Spleen (tissue), 11 donors: Measurements from ENCODE around the gene LRSAM1. TPM values are rescaled to one million over a fixed set of nuclear protein-coding genes. Genes with fewer than 3 reads are reported as not detected.

Experiments
- DNase-seq: peaks from one replicate; pipeline ENCODE4 v3.0.0-alpha.2; 2020
- H3K27ac ChIP-seq, 8 donors: fragments of 200-600 bp; sonication (generic) in 7 of 8; 1 replicate in 4 of 8; 2 replicates in 4 of 8; pipeline versions ENCODE4 v1.5.0 to v1.8.0; 2016 to 2021; ENCODE audit warnings: inconsistent platforms in 4 of 8, mild to moderate bottlenecking in 4 of 8, moderate library complexity in 1 of 8
- H3K27me3 ChIP-seq, 7 donors: fragments of 200-600 bp; sonication (generic) in 6 of 7; replicated peaks in 1 of 7; 1 replicate in 4 of 7; 2 replicates in 3 of 7; pipeline versions ENCODE4 v1.5.0 to v1.8.0; 2016 to 2021; ENCODE audit warnings: inconsistent platforms in 3 of 7, mild to moderate bottlenecking in 1 of 7
- H3K36me3 ChIP-seq, 6 donors: fragments of 200-600 bp; sonication (generic) in 5 of 6; 1 replicate in 4 of 6; 2 replicates in 2 of 6; pipeline versions ENCODE4 v1.5.0 to v1.8.0; 2016 to 2021; ENCODE audit warnings: inconsistent platforms in 2 of 6
- H3K4me1 ChIP-seq, 6 donors: fragments of 200-600 bp; sonication (generic) in 5 of 6; 1 replicate in 3 of 6; 2 replicates in 3 of 6; pipeline versions ENCODE4 v1.5.0 to v1.8.0; 2016 to 2021; ENCODE audit warnings: inconsistent platforms in 3 of 6
- H3K4me3 ChIP-seq, 8 donors: fragments of 200-600 bp; sonication (generic) in 7 of 8; 1 replicate in 4 of 8; 2 replicates in 4 of 8; pipeline versions ENCODE4 v1.5.0 to v1.8.0; 2016 to 2021; ENCODE audit warnings: inconsistent platforms in 4 of 8, mild to moderate bottlenecking in 4 of 8, moderate library complexity in 2 of 8
- H3K9me3 ChIP-seq, 8 donors: fragments of 200-600 bp; sonication (generic) in 7 of 8; 1 replicate in 4 of 8; 2 replicates in 4 of 8; pipeline versions ENCODE4 v1.5.0 to v1.8.0; 2016 to 2021; ENCODE audit warnings: inconsistent platforms in 4 of 8
- POLR2A ChIP-seq, 3 donors: fragments of 450-650 bp; IDR thresholded peaks; one replicate each; pipeline ENCODE4 v1.5.1; 2017; ENCODE audit warnings: antibody characterized with exemption in 3 of 3, mild to moderate bottlenecking in 1 of 3
- POLR2AphosphoS5 ChIP-seq, 3 donors: sonication (generic); formaldehyde crosslinking; IDR thresholded peaks; one replicate each; pipeline ENCODE4 v1.5.1; 2017; ENCODE audit warnings: antibody characterized with exemption in 3 of 3
- WGBS, 5 donors: extraction: QIAGEN DNeasy Blood & Tissue Kit in 3 of 5; methylation state at CpG; one replicate each; pipeline versions ENCODE4 v1.1.5 to v1.1.7; 2013 to 2018; 5-methylcytosine and 5-hydroxymethylcytosine counted together
- intact Hi-C: fragments of 100-400 bp; cut with DNase I; formaldehyde crosslinking; loops from one replicate; pipeline ENCODE4 v1.15.0; 2023; ENCODE audit warnings: low total_unique reads
- polyA plus RNA-seq, 3 donors: library from polyadenylated mRNA; stranded (reverse); fragments of 200-250 nt; gene quantifications; one replicate each; pipeline ENCODE4 v1.2.1, GENCODE V29; 2013
- total RNA-seq, 7 donors: library from RNA; depleted of rRNA in 3 of 7; stranded (reverse); fragments of >200 nt in 3 of 7; fragmentation: NEBNext Ultra II Directional in 4 of 7; extraction: Animal tissue kit (Norgen Biotek cat#: 25700) in 4 of 7; gene quantifications; one replicate each; pipeline versions ENCODE4 v1.1.0 to v1.2.1, GENCODE V29; 2016 to 2021
- TF ChIP-seq, protein P1 (sequence below), 11 experiments: fragments of 200-600 bp in 7 of 11; fragments of 450-650 bp in 4 of 11; sonication (generic) in 4 of 11; IDR thresholded peaks in 8 of 11; conservative IDR thresholded peaks in 3 of 11; 1 replicate in 7 of 11; 2 replicates in 4 of 11; pipeline versions ENCODE4 v1.4.0 to v1.8.0; 2016 to 2021; ENCODE audit warnings: antibody characterized with exemption in 11 of 11, inconsistent platforms in 4 of 11, mild to moderate bottlenecking in 1 of 11
- donor health status: healthy with polysubstance abuse.
- donor health status: DM: no; HTN: no; CAD: no; lungs with moderate emphysema.
- donor health status: DM: no; HTN: no; CAD: no.
- donor health status: Bipolar disorder and iron deficiency.
- donor health status: healthy.
- donor health status: DM: no; HTN: no; CAD: no.
- donor health status: DM: yes; HTN: yes; CAD: no.

The LRSAM1 gene
- total and polyA plus RNA-seq, 10 donors, result 13.5 to 32.1 (median 25.1) TPM

DNA sequence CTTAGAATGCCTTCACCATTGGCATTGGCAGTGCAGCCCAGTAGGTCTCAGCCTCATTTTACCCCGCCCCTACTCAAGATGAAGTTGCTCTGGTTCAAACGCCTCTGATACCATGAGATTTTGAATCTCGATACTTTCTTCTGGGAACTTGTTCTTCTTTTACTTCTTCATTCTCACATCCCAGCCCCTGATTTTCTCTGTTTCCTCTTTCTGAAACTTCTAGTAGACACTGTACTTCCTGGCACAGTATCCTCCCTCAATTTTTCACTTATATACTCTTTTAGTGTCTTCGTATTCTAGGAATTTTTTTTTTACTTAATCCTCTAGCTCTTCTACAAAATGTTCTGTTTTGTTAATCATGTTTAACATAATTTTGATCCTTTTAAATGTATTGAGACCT is 40.2 kb upstream of the LRSAM1 start:
- DNase-seq, result no peak
- TF ChIP-seq, protein P1, sequence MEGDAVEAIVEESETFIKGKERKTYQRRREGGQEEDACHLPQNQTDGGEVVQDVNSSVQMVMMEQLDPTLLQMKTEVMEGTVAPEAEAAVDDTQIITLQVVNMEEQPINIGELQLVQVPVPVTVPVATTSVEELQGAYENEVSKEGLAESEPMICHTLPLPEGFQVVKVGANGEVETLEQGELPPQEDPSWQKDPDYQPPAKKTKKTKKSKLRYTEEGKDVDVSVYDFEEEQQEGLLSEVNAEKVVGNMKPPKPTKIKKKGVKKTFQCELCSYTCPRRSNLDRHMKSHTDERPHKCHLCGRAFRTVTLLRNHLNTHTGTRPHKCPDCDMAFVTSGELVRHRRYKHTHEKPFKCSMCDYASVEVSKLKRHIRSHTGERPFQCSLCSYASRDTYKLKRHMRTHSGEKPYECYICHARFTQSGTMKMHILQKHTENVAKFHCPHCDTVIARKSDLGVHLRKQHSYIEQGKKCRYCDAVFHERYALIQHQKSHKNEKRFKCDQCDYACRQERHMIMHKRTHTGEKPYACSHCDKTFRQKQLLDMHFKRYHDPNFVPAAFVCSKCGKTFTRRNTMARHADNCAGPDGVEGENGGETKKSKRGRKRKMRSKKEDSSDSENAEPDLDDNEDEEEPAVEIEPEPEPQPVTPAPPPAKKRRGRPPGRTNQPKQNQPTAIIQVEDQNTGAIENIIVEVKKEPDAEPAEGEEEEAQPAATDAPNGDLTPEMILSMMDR (IDR thresholded peaks at IDR 0.05 in 8 of 11, conservative IDR thresholded peaks at IDR 0.05 in 3 of 11), result no peak
- Histone ChIP-seq H3K9me3 (no peaks in the 10 kb centered on the region), H3K36me3 (peaks cover 0 to 18% (median 2%) of the 10 kb centered on the region in 6 donors), H3K4me3 (no peak overlapping the region), H3K27me3 (no peaks in the 10 kb centered on the region), H3K27ac (peak overlapping the region in 4 of 8 donors; percentile 34 to 60 (median 51)), H3K4me1 (peaks cover 0 to 14% (median 0%) of the 10 kb centered on the region in 6 donors)
- 52 to 67% (median 60%) methylated on average over 4 of the region's 4 CpGs for WGBS, 5 donors
- intact Hi-C loops, result no loop called here

DNA sequence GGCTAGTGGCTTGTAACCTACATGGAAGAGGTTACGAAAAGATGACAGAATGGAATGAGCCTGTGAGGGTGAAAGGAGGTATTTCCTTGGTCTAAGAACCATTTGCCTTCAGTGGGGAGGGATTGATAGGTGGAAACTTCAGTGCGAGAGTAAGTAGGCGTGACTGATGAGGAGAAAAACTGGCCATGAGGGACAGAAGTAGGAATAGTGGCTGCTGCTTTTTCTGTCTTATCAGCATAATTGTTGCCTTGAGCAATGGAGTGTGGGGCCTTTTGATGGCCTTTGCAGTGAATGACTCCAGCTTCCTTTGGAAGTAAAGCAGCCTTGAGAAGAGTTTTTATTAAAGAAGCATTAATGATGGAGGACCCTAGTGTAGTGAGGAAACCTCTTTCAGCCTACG is 36.2 kb upstream of the LRSAM1 start:
- Histone ChIP-seq H3K4me3 (no peak overlapping the region), H3K27ac (no peak overlapping the region), H3K36me3 (no peaks in the 10 kb centered on the region), H3K4me1 (peaks cover 0 to 21% (median 0%) of the 10 kb centered on the region in 6 donors), H3K9me3 (no peaks in the 10 kb centered on the region), H3K27me3 (no peaks in the 10 kb centered on the region)
- DNase-seq, result no peak
- intact Hi-C loops, result no loop called here
- TF ChIP-seq POLR2A (IDR thresholded peaks at IDR 0.05) (no peak), POLR2AphosphoS5 (IDR thresholded peaks at IDR 0.05) (no peak)
- TF ChIP-seq, protein P1 (IDR thresholded peaks at IDR 0.05 in 8 of 11, conservative IDR thresholded peaks at IDR 0.05 in 3 of 11), result no peak
- WGBS, 5 donors, result 83 to 85% (median 85%) methylated on average over 4 of the region's 4 CpGs

DNA sequence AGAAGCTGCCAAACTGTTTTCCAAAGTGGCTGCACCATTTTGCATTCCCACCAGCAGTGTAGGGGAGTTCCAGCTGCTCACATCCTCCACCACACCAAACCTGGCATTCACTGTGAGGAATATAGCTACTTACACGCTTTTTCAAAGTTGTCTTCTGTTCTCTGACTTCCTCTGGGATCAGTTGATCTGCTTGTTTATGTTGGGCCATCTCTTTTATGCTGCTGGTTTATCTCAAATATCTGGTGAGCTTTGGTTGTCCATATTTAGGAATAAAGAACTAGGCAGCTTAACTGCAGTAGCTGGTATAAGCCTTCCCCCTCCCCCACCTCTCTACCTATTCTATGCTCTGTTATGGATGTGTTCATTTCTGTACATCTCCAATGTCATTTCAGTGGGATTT is 35.7 kb upstream of the LRSAM1 start:
- Histone ChIP-seq H3K27me3 (no peaks in the 10 kb centered on the region), H3K9me3 (no peaks in the 10 kb centered on the region), H3K4me1 (peaks cover 0 to 18% (median 0%) of the 10 kb centered on the region in 6 donors), H3K36me3 (no peaks in the 10 kb centered on the region), H3K27ac (no peak overlapping the region), H3K4me3 (no peak overlapping the region)
- DNase-seq, result no peak
- WGBS, 5 donors, result 64 to 86% (median 74%) methylated on average over 1 of the region's 1 CpG
- intact Hi-C loops, result no loop called here
- TF ChIP-seq POLR2AphosphoS5 (IDR thresholded peaks at IDR 0.05), result no peak
- TF ChIP-seq, protein P1 (IDR thresholded peaks at IDR 0.05 in 8 of 11, conservative IDR thresholded peaks at IDR 0.05 in 3 of 11), result no peak
- no peak for TF ChIP-seq POLR2A (IDR thresholded peaks at IDR 0.05)

DNA sequence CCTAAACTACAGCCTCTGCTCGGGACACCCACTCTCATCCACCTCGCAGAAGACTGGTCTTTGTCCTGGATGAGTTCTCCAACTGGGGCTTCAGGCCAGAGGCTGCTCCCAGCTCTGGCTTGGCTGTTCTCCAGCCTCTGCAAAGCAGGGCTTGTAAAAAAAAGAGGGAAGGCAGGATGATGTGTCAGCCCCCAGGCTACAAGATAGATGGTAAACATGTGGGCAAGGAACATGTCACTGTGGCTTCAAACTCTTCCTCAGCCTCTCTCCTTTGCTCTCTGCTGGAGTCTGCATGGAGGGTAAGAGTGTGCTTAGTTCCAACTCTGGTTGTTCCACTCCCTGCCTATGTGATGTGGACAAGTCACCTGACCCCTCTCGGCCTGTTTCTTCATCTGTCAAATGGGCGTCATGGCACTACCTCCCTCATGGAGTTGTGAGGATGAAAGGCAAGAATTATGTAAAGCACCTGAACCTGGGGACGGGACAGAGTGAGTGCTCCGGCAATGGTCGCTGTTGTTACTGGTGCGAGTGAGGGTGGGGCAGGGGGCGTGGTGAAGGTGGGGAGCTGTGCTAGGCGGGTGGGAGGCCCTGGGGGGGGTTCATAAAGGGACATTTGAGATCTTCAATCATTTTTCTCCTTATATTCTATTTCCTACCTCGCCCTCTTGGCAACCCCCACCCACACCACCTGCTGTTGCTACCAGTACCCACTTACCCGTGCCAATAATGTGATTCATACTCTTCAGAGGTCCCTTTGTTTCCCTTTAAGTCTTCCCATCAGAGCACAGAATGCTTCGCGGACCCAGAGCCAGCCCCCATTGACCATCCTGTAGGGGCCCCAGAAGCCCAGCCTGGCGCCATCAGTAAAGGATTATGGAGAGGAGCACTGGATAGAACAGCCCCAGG is 33.9 kb upstream of the LRSAM1 start:
- Histone ChIP-seq H3K4me1 (peaks cover 0 to 18% (median 8%) of the 10 kb centered on the region in 6 donors), H3K27me3 (no peaks in the 10 kb centered on the region), H3K27ac (no peak overlapping the region), H3K4me3 (no peak overlapping the region), H3K9me3 (no peaks in the 10 kb centered on the region), H3K36me3 (no peaks in the 10 kb centered on the region)
- WGBS, 5 donors, result 81 to 90% (median 87%) methylated on average over 15 of the region's 15 CpGs
- TF ChIP-seq POLR2A (IDR thresholded peaks at IDR 0.05), result no peak
- TF ChIP-seq, protein P1 (IDR thresholded peaks at IDR 0.05 in 8 of 11, conservative IDR thresholded peaks at IDR 0.05 in 3 of 11), result no peak
- intact Hi-C loops, result no loop called here
- DNase-seq, result no peak
